ENCODE measurements around the gene OR2L8.

OR2L8 gene

DNA sequence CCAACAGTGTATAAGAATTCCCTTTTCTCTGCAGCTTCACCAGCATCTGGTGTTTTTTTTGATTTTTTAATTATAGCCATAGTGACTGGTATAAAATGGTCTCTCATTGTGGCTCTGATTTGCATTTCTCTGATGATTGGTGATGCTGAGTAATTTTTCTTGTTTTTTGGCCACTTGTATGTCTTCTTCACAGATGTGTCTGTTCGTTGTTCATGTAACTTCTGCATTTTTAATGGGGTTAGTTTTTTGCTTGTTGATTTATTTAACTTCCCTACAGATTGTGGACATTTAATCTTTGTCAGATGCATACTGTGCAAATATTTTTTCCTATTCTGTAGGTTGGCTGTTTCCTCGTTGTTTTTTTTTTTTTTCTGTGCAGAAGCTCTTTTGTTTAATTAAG lies 44.3 kb downstream of the OR2L8 start:
- DNase-seq = no peak

DNA sequence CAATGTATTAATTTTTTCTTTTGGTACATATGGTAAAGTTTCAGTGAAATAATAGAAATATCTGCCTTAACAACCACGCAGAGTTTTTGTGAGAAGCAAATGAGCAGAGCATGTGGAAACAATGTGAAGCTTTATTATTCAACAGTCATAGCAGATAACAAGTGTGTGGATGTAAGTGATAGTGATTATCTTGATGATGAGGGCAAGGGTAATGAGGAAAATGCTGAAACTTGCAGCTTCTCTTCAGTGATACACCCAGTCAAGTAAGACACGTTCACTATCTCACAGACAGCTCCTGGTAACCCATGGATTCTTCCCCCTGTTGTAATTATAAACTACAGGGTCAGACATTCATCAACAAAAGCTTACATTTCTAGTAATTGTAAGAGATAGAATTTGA lies 50.2 kb downstream of the OR2L8 start:
- no peak for DNase-seq

Measured in effector CD4-positive, alpha-beta T cell (primary cell).